Trophoblast cell (in vitro differentiated cells and primary cell): ENCODE results near the gene REEP6.

ENCODE experiments used
- DNase-seq, 2 donors: peaks; one replicate each; pipeline ENCODE4 v3.0.0-alpha.2; 2016
- H2AFZ ChIP-seq: 2 replicates; pipeline ENCODE4 v1.6.1; 2013; ENCODE audit warnings: low read length, moderate library complexity, mild to moderate bottlenecking; ENCODE audit not compliant: insufficient read depth, poor library complexity
- H2AK5ac ChIP-seq: 2 replicates; pipeline ENCODE4 v1.6.1; 2013; ENCODE audit warnings: mild to moderate bottlenecking, low read length
- H2BK120ac ChIP-seq: 2 replicates; pipeline ENCODE4 v1.6.1; 2013; ENCODE audit warnings: low read length, mild to moderate bottlenecking, moderate library complexity; ENCODE audit not compliant: insufficient read depth, poor library complexity
- H2BK12ac ChIP-seq: 2 replicates; pipeline ENCODE4 v1.6.1; 2013; ENCODE audit warnings: mild to moderate bottlenecking, low read length, moderate library complexity
- H2BK5ac ChIP-seq: 2 replicates; pipeline ENCODE4 v1.6.1; 2013; ENCODE audit warnings: low read length, low read depth, moderate library complexity, mild to moderate bottlenecking; ENCODE audit not compliant: poor library complexity
- H3K14ac ChIP-seq: 2 replicates; pipeline ENCODE4 v1.6.1; 2013; ENCODE audit warnings: mild to moderate bottlenecking, low read length
- H3K18ac ChIP-seq: 2 replicates; pipeline ENCODE4 v1.6.1; 2013; ENCODE audit warnings: mild to moderate bottlenecking, low read length
- H3K23ac ChIP-seq: 2 replicates; pipeline ENCODE4 v1.6.1; 2013; ENCODE audit warnings: low read length
- H3K27ac ChIP-seq: 2 replicates; pipeline ENCODE4 v1.5.1; 2013; ENCODE audit warnings: low read depth, mild to moderate bottlenecking, inconsistent platforms, low read length, moderate library complexity
- H3K27me3 ChIP-seq: 2 replicates; pipeline ENCODE4 v1.6.1; 2013; ENCODE audit warnings: inconsistent platforms, mild to moderate bottlenecking, low read length, moderate library complexity; ENCODE audit not compliant: insufficient read depth
- H3K36me3 ChIP-seq, 2 experiments: 1 replicate in 1 of 2; 2 replicates in 1 of 2; pipeline ENCODE4 v1.6.1; 2013; ENCODE audit warnings: low read length in 2 of 2, mild to moderate bottlenecking in 2 of 2, moderate library complexity in 1 of 2; ENCODE audit not compliant: insufficient read depth in 2 of 2, control insufficient read depth in 1 of 2
- H3K4ac ChIP-seq: 2 replicates; pipeline ENCODE4 v1.6.1; 2013; ENCODE audit warnings: low read depth, mild to moderate bottlenecking, low read length, moderate library complexity
- H3K4me1 ChIP-seq, 2 experiments: 1 replicate in 1 of 2; 2 replicates in 1 of 2; pipeline ENCODE4 v1.6.1; 2013; ENCODE audit warnings: low read length in 2 of 2, mild to moderate bottlenecking in 2 of 2, moderate library complexity in 1 of 2; ENCODE audit not compliant: insufficient read depth in 2 of 2, control insufficient read depth in 1 of 2
- H3K4me2 ChIP-seq: 2 replicates; pipeline ENCODE4 v1.6.1; 2013; ENCODE audit warnings: inconsistent platforms, mild to moderate bottlenecking, low read length, moderate library complexity
- H3K4me3 ChIP-seq: 2 replicates; pipeline ENCODE4 v1.5.1; 2013; ENCODE audit warnings: mild to moderate bottlenecking, low read depth, low read length, inconsistent platforms
- H3K79me1 ChIP-seq: one replicate; pipeline ENCODE4 v1.6.1; 2013; ENCODE audit warnings: low read length
- H3K79me2 ChIP-seq: 2 replicates; pipeline ENCODE4 v1.6.1; 2013; ENCODE audit warnings: low read length, mild to moderate bottlenecking; ENCODE audit not compliant: control insufficient read depth, insufficient read depth, poor library complexity
- H3K9ac ChIP-seq: 2 replicates; pipeline ENCODE4 v1.6.1; 2013; ENCODE audit warnings: mild to moderate bottlenecking, low read length
- H3K9me3 ChIP-seq: 2 replicates; pipeline ENCODE4 v1.6.1; 2013; ENCODE audit warnings: low read depth, mild to moderate bottlenecking, control low read depth, inconsistent platforms, low read length; ENCODE audit not compliant: insufficient read depth
- H4K12ac ChIP-seq: 2 replicates; pipeline ENCODE4 v1.6.1; 2013; ENCODE audit warnings: low read depth, mild to moderate bottlenecking, low read length, moderate library complexity
- H4K8ac ChIP-seq: 2 replicates; pipeline ENCODE4 v1.6.1; 2013; ENCODE audit warnings: low read depth, mild to moderate bottlenecking, low read length, moderate library complexity
- H4K91ac ChIP-seq: one replicate; pipeline ENCODE4 v1.6.1; 2013; ENCODE audit warnings: low read depth, mild to moderate bottlenecking, low read length, moderate library complexity
- WGBS: extraction: QIAGEN DNeasy Blood & Tissue Kit; methylation state at CpG from one replicate; pipeline ENCODE4 v1.1.7; 2013; ENCODE audit warnings: missing lambda C conversion rate; ENCODE audit not compliant: insufficient read length, insufficient coverage; ENCODE audit errors: extremely low coverage; 5-methylcytosine and 5-hydroxymethylcytosine counted together

The REEP6 gene

GRCh38 chr19:1502433-1503088 is 11.6 kb downstream of the REEP6 start:
- H2BK12ac ChIP-seq, result no peak overlapping the region
- no peak overlapping the region for H3K4me2 ChIP-seq
- H3K4ac ChIP-seq, result no peak overlapping the region
- WGBS, result no CpG with 5 or more reads among the region's 14 CpGs
- no peak overlapping the region for H2AFZ ChIP-seq
- H3K27ac ChIP-seq, result no peak overlapping the region
- H4K91ac ChIP-seq, result no peak overlapping the region
- no peak overlapping the region for H3K23ac ChIP-seq
- no peak overlapping the region for H4K12ac ChIP-seq
- no peaks in the 10 kb centered on the region for H3K79me2 ChIP-seq
- H3K14ac ChIP-seq, result no peak overlapping the region
- no peak overlapping the region for H2AK5ac ChIP-seq
- H4K8ac ChIP-seq, result no peak overlapping the region
- H3K9ac ChIP-seq, result no peak overlapping the region
- H3K4me1 ChIP-seq, result peaks cover 2 to 6% of the 10 kb centered on the region in 2 experiments
- no peak overlapping the region for H3K18ac ChIP-seq
- no peak overlapping the region for H2BK5ac ChIP-seq
- H3K36me3 ChIP-seq, result no peaks in the 10 kb centered on the region
- H3K9me3 ChIP-seq, result peaks cover 16% of the 10 kb centered on the region
- no peak overlapping the region for H3K4me3 ChIP-seq
- DNase-seq, result no peak
- H3K27me3 ChIP-seq, result no peaks in the 10 kb centered on the region
- peaks cover 3% of the 10 kb centered on the region for H3K79me1 ChIP-seq
- no peak overlapping the region for H2BK120ac ChIP-seq

DNA sequence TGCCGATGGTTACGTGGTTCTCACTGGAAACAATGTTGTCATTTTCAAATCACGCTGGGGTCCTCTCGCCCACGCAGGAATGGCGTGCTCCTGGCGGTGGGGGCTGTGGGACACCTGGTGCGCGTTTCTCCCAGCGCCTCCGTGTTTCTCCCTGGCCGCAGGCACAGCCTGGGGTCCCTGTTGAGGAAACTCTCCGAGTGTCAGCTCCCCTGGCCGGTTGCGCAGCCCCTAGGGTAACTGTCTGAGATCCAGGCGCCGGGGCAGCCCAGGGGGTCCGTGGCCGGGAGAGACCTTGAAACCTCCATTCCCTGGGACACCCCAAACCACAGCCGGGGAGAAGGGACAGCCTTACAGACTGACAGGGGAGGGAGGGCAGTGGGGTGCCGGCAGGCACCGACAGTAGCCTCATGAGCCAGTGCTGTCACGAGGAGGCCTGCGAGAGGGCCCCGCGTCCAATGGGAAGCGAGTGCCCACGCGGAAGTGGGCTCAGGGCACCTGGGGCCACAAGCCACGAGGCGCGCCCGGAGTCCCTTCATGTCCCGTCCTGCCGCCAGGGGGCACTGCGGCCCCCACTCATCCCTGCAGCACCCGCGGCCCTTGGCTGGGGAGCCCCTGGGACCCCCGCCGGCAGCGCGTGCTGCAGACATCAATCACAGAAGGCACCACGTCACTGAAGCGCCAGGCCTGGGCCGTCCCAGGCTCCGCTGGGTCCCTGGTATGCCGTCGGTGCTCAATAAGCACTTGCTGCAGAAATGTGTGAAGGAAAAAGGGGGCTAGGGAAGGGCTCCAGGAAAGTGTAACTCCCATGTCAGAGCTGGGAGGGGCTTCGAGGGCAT is 12.3 kb downstream of the REEP6 start:
- Histone ChIP-seq H3K27me3 (no peaks in the 10 kb centered on the region), H3K23ac (no peak overlapping the region), H3K27ac (no peak overlapping the region), H2BK5ac (no peak overlapping the region), H3K4ac (no peak overlapping the region), H3K18ac (no peak overlapping the region), H4K91ac (no peak overlapping the region), H2AFZ (no peak overlapping the region), H3K14ac (no peak overlapping the region), H3K36me3 (no peaks in the 10 kb centered on the region), H2BK120ac (no peak overlapping the region), H3K9ac (no peak overlapping the region), H3K4me3 (no peak overlapping the region), H3K79me2 (peaks cover 2% of the 10 kb centered on the region), H4K12ac (no peak overlapping the region), H3K9me3 (peaks cover 16% of the 10 kb centered on the region), H3K79me1 (peaks cover 6% of the 10 kb centered on the region), H3K4me2 (no peak overlapping the region), H3K4me1 (peaks cover 2 to 6% of the 10 kb centered on the region in 2 experiments), H2AK5ac (no peak overlapping the region), H2BK12ac (no peak overlapping the region), H4K8ac (no peak overlapping the region)
- DNase-seq, result peak in 1 of 2 donors; percentile 54
- no CpG with 5 or more reads among the region's 49 CpGs for WGBS

DNA sequence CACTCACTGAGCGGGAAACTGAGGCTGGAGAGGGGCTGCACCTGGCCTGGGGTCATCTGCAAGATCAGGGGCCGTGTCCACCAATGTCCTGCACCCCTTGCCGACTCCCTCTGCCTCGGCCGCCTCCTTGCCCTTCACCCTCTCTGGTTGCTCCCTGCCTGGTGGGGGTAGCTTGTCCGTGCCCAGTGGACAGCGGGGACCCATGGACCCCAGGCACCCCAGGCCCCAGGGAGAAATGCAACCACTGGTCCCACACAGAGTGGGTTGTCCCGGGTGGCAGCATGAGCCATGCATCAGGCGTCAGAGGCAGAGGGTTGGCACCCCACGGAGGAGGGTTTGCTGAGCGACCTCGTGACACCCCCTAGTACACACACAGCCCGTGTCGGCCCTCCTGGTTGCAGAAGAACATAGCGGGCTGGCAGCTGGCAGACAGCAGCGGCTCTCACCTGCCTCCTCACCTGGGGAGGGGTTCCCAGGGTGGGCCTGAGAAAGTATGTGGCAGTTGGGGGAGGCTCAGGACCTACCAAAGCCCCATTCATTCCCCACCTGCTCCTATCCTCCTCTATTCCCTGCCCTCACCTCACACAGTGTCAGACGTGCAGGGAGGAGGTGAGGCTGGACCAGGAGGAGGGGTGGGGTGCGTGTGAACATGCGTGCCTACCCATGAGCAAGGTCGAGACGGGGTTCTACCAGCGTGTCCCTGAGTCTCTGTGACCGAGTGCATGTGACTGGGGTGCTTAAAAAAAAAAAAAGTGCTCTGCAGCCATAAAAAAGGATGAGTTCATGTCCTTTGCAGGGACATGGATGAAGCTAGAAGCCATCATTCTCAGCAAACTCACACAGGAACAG is 13.2 kb downstream of the REEP6 start:
- Histone ChIP-seq H3K4ac (no peak overlapping the region), H3K79me1 (peaks cover 6% of the 10 kb centered on the region), H3K4me1 (peaks cover 2 to 6% of the 10 kb centered on the region in 2 experiments), H2AFZ (no peak overlapping the region), H3K79me2 (peaks cover 2% of the 10 kb centered on the region), H3K36me3 (no peaks in the 10 kb centered on the region), H2BK120ac (no peak overlapping the region), H2BK12ac (no peak overlapping the region), H2AK5ac (no peak overlapping the region), H3K9ac (no peak overlapping the region), H3K4me3 (no peak overlapping the region), H3K14ac (no peak overlapping the region), H3K27me3 (no peaks in the 10 kb centered on the region), H2BK5ac (no peak overlapping the region), H4K8ac (no peak overlapping the region), H3K9me3 (peaks cover 19% of the 10 kb centered on the region), H4K12ac (no peak overlapping the region), H3K27ac (no peak overlapping the region), H3K23ac (no peak overlapping the region), H3K18ac (no peak overlapping the region), H4K91ac (no peak overlapping the region), H3K4me2 (no peak overlapping the region)
- no CpG with 5 or more reads among the region's 23 CpGs for WGBS
- DNase-seq, result no peak

DNA sequence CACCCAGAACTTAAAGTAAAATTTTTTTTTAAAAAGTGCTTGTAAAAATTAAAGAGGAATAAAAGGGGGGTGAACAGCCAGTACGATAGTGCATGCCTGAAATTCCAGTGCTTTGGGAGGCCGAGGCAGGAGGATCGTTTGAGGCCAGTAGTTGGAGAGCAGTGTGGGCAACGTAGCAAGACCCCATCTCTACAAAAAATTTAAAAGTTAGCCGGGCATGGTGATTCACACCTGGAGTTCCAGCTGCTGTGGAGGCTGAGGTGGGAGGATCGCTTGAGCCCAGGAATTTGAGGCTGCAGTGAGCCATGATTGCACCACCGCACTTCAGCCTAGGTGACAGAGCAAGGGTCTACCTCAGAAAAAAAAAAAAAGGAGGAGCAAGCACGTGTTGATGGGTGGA is 14.0 kb downstream of the REEP6 start:
- H3K79me2 ChIP-seq, result peaks cover 2% of the 10 kb centered on the region
- H4K91ac ChIP-seq, result no peak overlapping the region
- H4K12ac ChIP-seq, result no peak overlapping the region
- no peak overlapping the region for H4K8ac ChIP-seq
- WGBS, result no CpG with 5 or more reads among the region's 8 CpGs
- no peak overlapping the region for H3K4me3 ChIP-seq
- no peak overlapping the region for H3K23ac ChIP-seq
- no peak overlapping the region for H3K4ac ChIP-seq
- DNase-seq, result no peak
- H2AFZ ChIP-seq, result no peak overlapping the region
- no peak overlapping the region for H2BK120ac ChIP-seq
- H3K18ac ChIP-seq, result no peak overlapping the region
- no peak overlapping the region for H2AK5ac ChIP-seq
- H3K36me3 ChIP-seq, result no peaks in the 10 kb centered on the region
- no peak overlapping the region for H3K4me2 ChIP-seq
- H3K27me3 ChIP-seq, result no peaks in the 10 kb centered on the region
- no peak overlapping the region for H3K27ac ChIP-seq
- H3K14ac ChIP-seq, result no peak overlapping the region
- H3K79me1 ChIP-seq, result peaks cover 6% of the 10 kb centered on the region
- peaks cover 2 to 6% of the 10 kb centered on the region in 2 experiments for H3K4me1 ChIP-seq
- H2BK12ac ChIP-seq, result no peak overlapping the region
- no peak overlapping the region for H3K9ac ChIP-seq
- H3K9me3 ChIP-seq, result peaks cover 19% of the 10 kb centered on the region
- no peak overlapping the region for H2BK5ac ChIP-seq
